ENCODE measurements around the gene NAA35. TPM values are rescaled to one million over a fixed set of nuclear protein-coding genes. Genes with fewer than 3 reads are reported as not detected.
"Not testable (repeated sequence)": the region's sequence is repeated elsewhere in the genome, so short reads cannot be mapped to it uniquely, and the experiment has no call there.

The NAA35 gene
- total RNA-seq, 1 experiment from 2014 or later, result 22.2 TPM

GRCh38 chr9:85925493-85925892 is 15.5 kb upstream of the NAA35 start:
- Mint-ChIP-seq H3K4me3 (ENCODE audit: low read depth, unreplicated experiment) (no peak overlapping the region), H3K27me3 (ENCODE audit: unreplicated experiment) (no peaks in the 10 kb centered on the region), H3K9me3 (ENCODE audit: low read depth, unreplicated experiment) (no peaks in the 10 kb centered on the region), H3K36me3 (ENCODE audit: insufficient read depth, unreplicated experiment) (no peaks in the 10 kb centered on the region), H3K27ac (ENCODE audit: unreplicated experiment) (no peak overlapping the region), H3K4me1 (ENCODE audit: low read depth, unreplicated experiment) (no peaks in the 10 kb centered on the region)
- intact Hi-C loops (cut with micrococcal nuclease; ENCODE audit: unreplicated experiment), result no loop called here
- no peak for TF ChIP-seq CTCF (IDR thresholded peaks at IDR 0.05; ENCODE audit: unreplicated experiment)
- BruUV-seq (replicated peaks), result no TSS peak
- CTCF ChIA-PET, result no interaction called here
- DNase-seq, result no peak

DNA sequence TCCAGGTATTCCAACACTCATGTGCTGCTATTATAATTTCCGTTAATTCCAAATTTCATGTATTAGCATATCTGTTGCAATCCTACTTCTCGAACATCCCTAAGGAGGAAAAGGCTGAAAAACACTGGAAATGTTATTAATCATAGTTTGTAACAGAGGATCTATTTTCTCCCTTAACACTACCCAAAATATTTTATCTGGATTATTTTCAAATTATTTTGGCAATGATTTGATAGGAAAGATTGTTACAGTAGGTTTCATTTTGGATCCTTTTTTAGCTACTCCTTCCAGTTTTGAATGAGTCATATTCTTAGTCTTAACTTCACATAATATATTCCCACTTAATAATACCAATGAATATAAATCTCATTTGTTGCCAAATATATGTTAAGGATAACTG is 13.9 kb upstream of the NAA35 start:
- no peak overlapping the region for H3K27ac Mint-ChIP-seq (ENCODE audit: unreplicated experiment)
- H3K9me3 Mint-ChIP-seq (ENCODE audit: low read depth, unreplicated experiment), result no peaks in the 10 kb centered on the region
- no peaks in the 10 kb centered on the region for H3K36me3 Mint-ChIP-seq (ENCODE audit: insufficient read depth, unreplicated experiment)
- intact Hi-C loops (cut with micrococcal nuclease; ENCODE audit: unreplicated experiment), result no loop called here
- DNase-seq, result no peak
- H3K27me3 Mint-ChIP-seq (ENCODE audit: unreplicated experiment), result no peaks in the 10 kb centered on the region
- H3K4me3 Mint-ChIP-seq (ENCODE audit: low read depth, unreplicated experiment), result no peak overlapping the region
- BruUV-seq (replicated peaks), result no TSS peak
- no peaks in the 10 kb centered on the region for H3K4me1 Mint-ChIP-seq (ENCODE audit: low read depth, unreplicated experiment)
- TF ChIP-seq CTCF (IDR thresholded peaks at IDR 0.05; ENCODE audit: unreplicated experiment), result no peak
- CTCF ChIA-PET, result no interaction called here

GRCh38 chr9:85931495-85931894 is 9.5 kb upstream of the NAA35 start:
- no peak overlapping the region for H3K4me3 Mint-ChIP-seq (ENCODE audit: low read depth, unreplicated experiment)
- H3K27me3 Mint-ChIP-seq (ENCODE audit: unreplicated experiment), result no peaks in the 10 kb centered on the region
- no peak for TF ChIP-seq CTCF (IDR thresholded peaks at IDR 0.05; ENCODE audit: unreplicated experiment)
- CTCF ChIA-PET, result no interaction called here
- intact Hi-C loops (cut with micrococcal nuclease; ENCODE audit: unreplicated experiment), result no loop called here
- no peaks in the 10 kb centered on the region for H3K9me3 Mint-ChIP-seq (ENCODE audit: low read depth, unreplicated experiment)
- no TSS peak for BruUV-seq (replicated peaks)
- no peak overlapping the region for H3K27ac Mint-ChIP-seq (ENCODE audit: unreplicated experiment)
- no peak for DNase-seq
- no peaks in the 10 kb centered on the region for H3K36me3 Mint-ChIP-seq (ENCODE audit: insufficient read depth, unreplicated experiment)
- H3K4me1 Mint-ChIP-seq (ENCODE audit: low read depth, unreplicated experiment), result no peaks in the 10 kb centered on the region

DNA sequence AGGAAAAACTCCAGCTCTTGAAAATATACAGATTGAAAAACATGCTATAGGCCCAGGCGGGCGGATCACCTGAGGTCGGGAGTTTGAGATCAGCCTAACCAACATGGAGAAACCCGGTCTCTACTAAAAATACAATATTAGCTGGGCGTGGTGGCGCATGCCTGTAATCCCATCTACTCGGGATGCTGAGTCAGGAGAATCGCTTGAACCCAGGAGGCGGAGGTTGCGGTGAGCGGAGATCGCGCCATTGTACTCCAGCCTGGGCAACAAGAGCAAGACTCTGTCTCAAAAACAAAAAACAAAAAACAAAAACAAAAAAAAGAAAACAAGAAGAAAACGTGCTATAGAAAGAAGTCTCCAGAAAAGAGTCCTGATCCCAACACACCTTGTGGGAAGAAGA is 5.0 kb upstream of the NAA35 start:
- H3K36me3 Mint-ChIP-seq (ENCODE audit: insufficient read depth, unreplicated experiment); intact Hi-C loops (cut with micrococcal nuclease; ENCODE audit: unreplicated experiment); H3K27ac Mint-ChIP-seq (ENCODE audit: unreplicated experiment); BruUV-seq (replicated peaks); CTCF ChIA-PET; H3K4me1 Mint-ChIP-seq (ENCODE audit: low read depth, unreplicated experiment); DNase-seq; H3K4me3 Mint-ChIP-seq (ENCODE audit: low read depth, unreplicated experiment); H3K27me3 Mint-ChIP-seq (ENCODE audit: unreplicated experiment); H3K9me3 Mint-ChIP-seq (ENCODE audit: low read depth, unreplicated experiment): not testable (repeated sequence)

DNA sequence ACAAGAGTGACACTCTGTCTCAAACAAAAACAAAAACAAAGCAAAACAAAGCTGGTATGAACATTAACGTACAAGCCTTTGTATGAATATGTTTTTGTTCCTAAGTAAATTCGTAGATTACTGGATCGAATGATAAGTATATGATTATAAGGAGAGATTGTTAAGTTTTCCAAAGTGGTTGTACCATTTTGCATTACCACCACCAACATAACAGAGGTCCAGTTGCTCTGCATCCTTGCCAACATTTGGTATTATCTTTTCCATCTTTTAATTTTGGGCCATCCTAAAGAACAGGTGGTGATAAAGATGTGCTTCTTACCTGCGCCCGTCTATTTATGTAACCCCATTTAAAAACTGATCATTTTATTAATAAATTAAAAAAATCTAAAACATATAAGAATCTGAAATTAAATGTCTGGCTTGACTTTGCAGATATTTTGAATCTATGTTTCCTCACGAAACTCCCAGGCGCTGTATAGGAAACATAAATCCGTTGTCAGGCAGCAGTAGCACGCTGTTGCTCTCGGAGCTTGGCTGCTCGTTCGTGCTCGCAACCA is 593 bp upstream of the NAA35 start:
- DNase-seq, result no peak
- Mint-ChIP-seq H3K9me3 (ENCODE audit: low read depth, unreplicated experiment) (no peaks in the 10 kb centered on the region), H3K36me3 (ENCODE audit: insufficient read depth, unreplicated experiment) (peaks cover 21% of the 10 kb centered on the region), H3K4me3 (ENCODE audit: low read depth, unreplicated experiment) (no peak overlapping the region), H3K27me3 (ENCODE audit: unreplicated experiment) (no peaks in the 10 kb centered on the region), H3K4me1 (ENCODE audit: low read depth, unreplicated experiment) (no peaks in the 10 kb centered on the region), H3K27ac (ENCODE audit: unreplicated experiment) (peak overlapping the region; percentile 96)
- intact Hi-C loops (cut with micrococcal nuclease; ENCODE audit: unreplicated experiment), result no loop called here
- CTCF ChIA-PET, result no interaction called here
- BruUV-seq (replicated peaks), result TSS peak; percentile 99
- no peak for TF ChIP-seq CTCF (IDR thresholded peaks at IDR 0.05; ENCODE audit: unreplicated experiment)

Data from Calu3 (cell line).